GM12892 (cell line): ENCODE results near the gene ACTR1B.

ENCODE experiments used
- POLR2A ChIP-seq: IDR thresholded peaks from 2 replicates; pipeline ENCODE4 v1.6.1; 2011; ENCODE audit warnings: low read depth, low read length, control low read depth
- POLR2AphosphoS5 ChIP-seq: IDR thresholded peaks from 2 replicates; pipeline ENCODE4 v1.6.1; 2011; ENCODE audit warnings: low read depth, low read length, control low read depth

- TF ChIP-seq POLR2AphosphoS5 (no peak), POLR2A (no peak)
Observed at GRCh38 chr2:97659256-97660043, 4.4 kb downstream of the ACTR1B start.
